Neutrophil (primary cell): ENCODE data around the gene DISP2.

Experiments
- H3K27ac ChIP-seq: fragments of 200-600 bp; sonication (generic); 2 replicates; pipeline ENCODE4 v1.5.1; 2016; ENCODE audit warnings: mild to moderate bottlenecking, moderate library complexity
- H3K27me3 ChIP-seq: fragments of 200-600 bp; sonication (generic); 2 replicates; pipeline ENCODE4 v1.6.0; 2016; ENCODE audit warnings: mild to moderate bottlenecking
- H3K36me3 ChIP-seq: fragments of 200-600 bp; sonication (generic); 2 replicates; pipeline ENCODE4 v1.5.1; 2017
- H3K4me1 ChIP-seq, 2 experiments: fragments of 200-600 bp in 1 of 2; sonication (generic) in 1 of 2; 1 replicate in 1 of 2; 2 replicates in 1 of 2; pipeline versions ENCODE4 v1.5.1 to v1.6.1; 2013 to 2016; ENCODE audit warnings: low read depth in 1 of 2, low read length in 1 of 2, mild to moderate bottlenecking in 1 of 2, moderate library complexity in 1 of 2; ENCODE audit not compliant: control insufficient read depth in 1 of 2, insufficient read depth in 1 of 2
- H3K4me3 ChIP-seq, 2 experiments: fragments of 200-600 bp in 1 of 2; sonication (generic) in 1 of 2; 1 replicate in 1 of 2; 2 replicates in 1 of 2; pipeline ENCODE4 v1.5.1; 2013 to 2016; ENCODE audit warnings: low read depth in 1 of 2, low read length in 1 of 2, mild to moderate bottlenecking in 1 of 2, moderate library complexity in 1 of 2
- H3K9me3 ChIP-seq: fragments of 200-600 bp; sonication (generic); 2 replicates; pipeline ENCODE4 v1.5.1; 2016
- CTCF ChIP-seq: fragments of 200-600 bp; sonication (generic); IDR thresholded peaks from 2 replicates; pipeline ENCODE4 v1.5.1; 2016; ENCODE audit warnings: antibody characterized with exemption

DISP2 gene

DNA sequence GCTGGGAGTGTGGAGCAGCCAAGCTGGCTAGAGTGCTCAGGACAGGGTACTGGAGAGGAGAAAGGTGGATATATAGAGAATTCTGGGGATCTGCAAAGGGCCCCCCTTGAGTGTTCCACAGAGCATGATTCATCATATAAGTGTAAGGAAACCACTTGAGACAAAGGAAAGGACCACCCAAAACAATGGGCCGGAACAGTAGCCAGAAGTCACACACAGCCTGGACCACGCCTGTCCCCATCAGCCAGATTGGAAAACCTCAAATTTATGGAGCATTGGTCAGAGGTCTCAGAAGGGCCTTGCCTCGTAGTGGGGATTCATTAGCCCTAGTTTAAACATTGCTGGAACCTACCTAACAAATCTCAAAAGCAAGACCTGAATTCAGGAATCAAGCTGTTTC lies 19.6 kb downstream of the DISP2 start:
- TF ChIP-seq CTCF, result no peak
- Histone ChIP-seq H3K36me3 (no peaks in the 10 kb centered on the region), H3K27me3 (no peaks in the 10 kb centered on the region), H3K9me3 (no peaks in the 10 kb centered on the region), H3K4me1 (peaks cover 2 to 11% of the 10 kb centered on the region in 2 experiments), H3K4me3 (no peak overlapping the region), H3K27ac (no peak overlapping the region)

- Histone ChIP-seq H3K4me3 (no peak overlapping the region), H3K27ac (no peak overlapping the region), H3K4me1 (peaks cover 14 to 21% of the 10 kb centered on the region in 2 experiments), H3K9me3 (no peaks in the 10 kb centered on the region), H3K36me3 (no peaks in the 10 kb centered on the region), H3K27me3 (no peaks in the 10 kb centered on the region)
- TF ChIP-seq CTCF, result no peak
Observed at GRCh38 chr15:40379374-40379773, 21.4 kb downstream of the DISP2 start.

- Histone ChIP-seq H3K4me3 (no peak overlapping the region), H3K27ac (no peak overlapping the region), H3K27me3 (no peaks in the 10 kb centered on the region), H3K36me3 (no peaks in the 10 kb centered on the region), H3K4me1 (peaks cover 15 to 25% of the 10 kb centered on the region in 2 experiments), H3K9me3 (no peaks in the 10 kb centered on the region)
- TF ChIP-seq CTCF, result no peak
Observed at GRCh38 chr15:40379853-40380252, 21.8 kb downstream of the DISP2 start.

GRCh38 chr15:40380636-40381035 lies 22.6 kb downstream of the DISP2 start:
- no peaks in the 10 kb centered on the region for H3K27me3 ChIP-seq
- H3K4me1 ChIP-seq, result peaks cover 15 to 25% of the 10 kb centered on the region in 2 experiments
- no peak overlapping the region for H3K4me3 ChIP-seq
- H3K9me3 ChIP-seq, result no peaks in the 10 kb centered on the region
- no peaks in the 10 kb centered on the region for H3K36me3 ChIP-seq
- H3K27ac ChIP-seq, result no peak overlapping the region
- no peak for TF ChIP-seq CTCF

DNA sequence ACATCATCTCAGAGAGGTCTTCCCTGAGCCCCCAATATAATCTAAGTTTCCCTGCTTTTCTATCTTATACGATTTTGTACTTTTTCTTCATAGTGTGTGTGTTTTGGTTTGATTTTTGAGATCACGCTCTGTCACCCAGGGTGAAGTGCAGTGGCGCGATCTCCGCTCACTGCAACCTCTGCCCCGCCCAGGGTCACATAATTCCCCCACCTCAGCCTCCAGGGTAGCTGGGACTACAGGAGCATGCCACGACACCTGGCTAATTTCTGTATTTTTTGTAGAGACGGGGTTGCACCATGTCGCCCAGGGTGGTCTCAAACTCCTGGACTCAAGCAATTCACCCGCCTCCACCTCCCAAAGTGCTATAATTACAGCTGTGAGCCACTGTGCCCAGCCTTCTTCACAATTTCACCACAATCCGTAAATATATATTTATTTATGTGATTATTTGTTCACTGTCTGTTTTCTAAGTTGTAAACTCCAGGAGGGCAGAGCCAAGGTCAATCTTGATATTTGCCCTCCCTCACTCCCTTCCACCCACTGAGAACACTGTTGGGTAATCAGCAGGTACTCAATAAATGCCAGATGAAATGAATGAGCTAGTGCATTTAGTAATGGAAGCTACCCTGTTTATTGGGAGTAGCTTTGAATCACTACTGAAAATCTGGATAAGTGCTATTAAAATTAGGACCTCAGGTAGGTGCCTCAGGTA lies 24.0 kb downstream of the DISP2 start:
- Histone ChIP-seq H3K27ac (no peak overlapping the region), H3K36me3 (peaks cover 7% of the 10 kb centered on the region), H3K9me3 (no peaks in the 10 kb centered on the region), H3K4me1 (peaks cover 15 to 25% of the 10 kb centered on the region in 2 experiments), H3K27me3 (no peaks in the 10 kb centered on the region), H3K4me3 (no peak overlapping the region)
- TF ChIP-seq CTCF, result no peak
